GM06990 (cell line): ENCODE measurements around the gene SNRNP25.

Experiments used
- DNase-seq: peaks from one replicate; pipeline ENCODE4 v3.0.0-alpha.2; 2011; ENCODE audit not compliant: insufficient read length; ENCODE audit errors: extremely low read depth
- H3K27me3 ChIP-seq: replicated peaks from 2 replicates; pipeline ENCODE4 v1.6.0; 2011; ENCODE audit warnings: low read length; ENCODE audit not compliant: control insufficient read depth, insufficient read depth
- H3K36me3 ChIP-seq: 2 replicates; pipeline ENCODE4 v1.5.1; 2011; ENCODE audit warnings: low read length; ENCODE audit not compliant: control insufficient read depth, insufficient read depth
- H3K4me3 ChIP-seq: replicated peaks from 2 replicates; pipeline ENCODE4 v1.5.1; 2011; ENCODE audit warnings: low read depth, mild to moderate bottlenecking, control low read depth, low read length
- TF ChIP-seq, protein P1 (sequence below): IDR thresholded peaks from 2 replicates; pipeline ENCODE4 v1.5.1; 2011; ENCODE audit warnings: low read length, control low read depth, mild to moderate bottlenecking, inconsistent platforms; ENCODE audit not compliant: insufficient read depth, poor library complexity, severe bottlenecking

Gene SNRNP25

DNA sequence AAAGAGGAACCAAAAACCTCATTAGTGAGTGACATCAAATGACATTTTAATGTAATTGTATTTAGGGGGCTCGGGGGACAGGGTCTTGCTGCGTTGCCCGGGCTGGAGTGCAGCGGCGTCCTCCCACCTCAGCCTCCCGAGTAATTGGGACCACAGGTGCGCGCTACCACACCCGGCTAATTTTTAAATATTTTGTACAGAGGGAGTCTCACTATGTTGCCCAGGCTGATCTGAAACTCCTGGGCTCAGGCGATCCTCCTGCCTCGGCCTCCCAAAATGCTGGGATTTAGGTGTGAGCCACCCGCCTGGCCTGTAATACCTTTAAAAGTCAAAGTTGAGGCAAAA lies 581 bp downstream of the SNRNP25 start:
- TF ChIP-seq, protein P1, sequence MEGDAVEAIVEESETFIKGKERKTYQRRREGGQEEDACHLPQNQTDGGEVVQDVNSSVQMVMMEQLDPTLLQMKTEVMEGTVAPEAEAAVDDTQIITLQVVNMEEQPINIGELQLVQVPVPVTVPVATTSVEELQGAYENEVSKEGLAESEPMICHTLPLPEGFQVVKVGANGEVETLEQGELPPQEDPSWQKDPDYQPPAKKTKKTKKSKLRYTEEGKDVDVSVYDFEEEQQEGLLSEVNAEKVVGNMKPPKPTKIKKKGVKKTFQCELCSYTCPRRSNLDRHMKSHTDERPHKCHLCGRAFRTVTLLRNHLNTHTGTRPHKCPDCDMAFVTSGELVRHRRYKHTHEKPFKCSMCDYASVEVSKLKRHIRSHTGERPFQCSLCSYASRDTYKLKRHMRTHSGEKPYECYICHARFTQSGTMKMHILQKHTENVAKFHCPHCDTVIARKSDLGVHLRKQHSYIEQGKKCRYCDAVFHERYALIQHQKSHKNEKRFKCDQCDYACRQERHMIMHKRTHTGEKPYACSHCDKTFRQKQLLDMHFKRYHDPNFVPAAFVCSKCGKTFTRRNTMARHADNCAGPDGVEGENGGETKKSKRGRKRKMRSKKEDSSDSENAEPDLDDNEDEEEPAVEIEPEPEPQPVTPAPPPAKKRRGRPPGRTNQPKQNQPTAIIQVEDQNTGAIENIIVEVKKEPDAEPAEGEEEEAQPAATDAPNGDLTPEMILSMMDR, result no peak
- no peaks in the 10 kb centered on the region for H3K27me3 ChIP-seq
- DNase-seq, result no peak
- H3K4me3 ChIP-seq, result peak overlapping the region; percentile 89
- peaks cover 28% of the 10 kb centered on the region for H3K36me3 ChIP-seq

DNA sequence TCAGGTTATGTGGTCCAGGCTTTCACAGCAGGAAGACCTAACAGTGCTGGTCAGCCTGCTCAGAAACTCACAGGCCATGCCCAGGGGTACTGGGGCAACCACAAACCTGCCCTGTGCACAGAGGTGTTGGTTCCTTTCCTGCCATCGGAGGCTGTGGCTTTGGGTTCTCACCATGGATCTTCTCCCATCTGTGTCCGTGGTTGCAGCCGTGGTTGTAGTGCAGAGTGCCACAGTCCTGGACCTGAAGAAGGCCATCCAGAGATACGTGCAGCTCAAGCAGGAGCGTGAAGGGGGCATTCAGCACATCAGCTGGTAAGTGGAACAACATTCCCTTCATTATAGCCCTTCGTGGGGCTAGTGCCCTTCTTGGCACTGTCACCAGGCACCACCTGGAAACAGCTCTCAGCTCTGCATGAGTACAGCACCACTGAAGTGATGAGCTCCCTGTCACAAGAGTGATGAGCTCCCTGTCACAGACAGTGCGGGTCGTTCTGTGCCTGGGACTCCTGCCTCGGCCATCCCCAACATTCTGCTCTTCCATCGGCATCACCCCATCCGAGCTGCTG lies 2.0 kb downstream of the SNRNP25 start:
- Histone ChIP-seq H3K27me3 (no peaks in the 10 kb centered on the region), H3K4me3 (no peak overlapping the region), H3K36me3 (peaks cover 28% of the 10 kb centered on the region)
- DNase-seq, result peak; percentile 3
- TF ChIP-seq, protein P1, result no peak

DNA sequence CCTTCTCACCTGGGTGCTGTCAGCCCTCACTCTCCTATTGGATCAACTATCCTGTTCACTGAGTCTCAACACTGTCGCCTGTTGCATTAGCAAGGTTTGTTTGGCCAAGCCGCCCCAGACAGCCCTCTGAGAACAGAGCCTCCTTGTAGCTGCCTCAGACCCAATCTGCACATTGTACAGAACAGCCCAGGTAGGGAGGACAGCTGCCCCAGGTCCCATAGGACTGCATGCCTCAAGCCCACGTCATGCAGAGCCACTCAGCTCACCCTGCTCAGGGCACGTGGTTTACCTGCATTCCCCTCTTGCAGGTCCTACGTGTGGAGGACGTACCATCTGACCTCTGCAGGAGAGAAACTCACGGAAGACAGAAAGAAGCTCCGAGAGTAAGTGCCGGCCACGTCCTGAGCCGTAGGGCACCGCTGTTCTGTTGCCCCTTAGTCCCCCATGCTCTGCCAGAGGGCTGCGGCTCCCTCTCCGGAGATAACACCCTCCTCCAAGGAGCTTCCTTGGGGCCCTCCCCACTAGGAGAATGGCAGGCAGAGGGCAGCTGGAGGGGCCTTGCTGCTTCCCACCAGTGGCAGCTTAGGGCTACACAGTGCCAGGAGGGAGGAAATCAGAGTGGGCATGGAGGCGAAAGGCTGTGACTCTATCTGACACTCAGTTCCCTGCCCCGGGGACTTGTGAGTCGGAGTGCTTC lies 2.8 kb downstream of the SNRNP25 start:
- Histone ChIP-seq H3K36me3 (peaks cover 28% of the 10 kb centered on the region), H3K27me3 (no peaks in the 10 kb centered on the region), H3K4me3 (no peak overlapping the region)
- DNase-seq, result peak; percentile 3
- TF ChIP-seq, protein P1, result no peak

GRCh38 chr16:57711-58110 lies 4.1 kb downstream of the SNRNP25 start:
- DNase-seq, result no peak
- H3K36me3 ChIP-seq, result peaks cover 28% of the 10 kb centered on the region
- TF ChIP-seq, protein P1, result no peak

GRCh38 chr16:58491-59439 lies 5.1 kb downstream of the SNRNP25 start:
- no peak overlapping the region for H3K4me3 ChIP-seq
- TF ChIP-seq, protein P1, result no peak
- peak; percentile 5 for DNase-seq
- no peaks in the 10 kb centered on the region for H3K27me3 ChIP-seq
- H3K36me3 ChIP-seq, result peaks cover 28% of the 10 kb centered on the region

More at GRCh38 chr16:57711-58110, 4.1 kb downstream of the SNRNP25 start:
- Histone ChIP-seq H3K4me3 (no peak overlapping the region), H3K27me3 (no peaks in the 10 kb centered on the region)
